ENCODE results near the gene WDR7.

WDR7 gene

GRCh38 chr18:56982766-56983165 is 331.6 kb downstream of the WDR7 start:
- DNase-seq: no peak
- H3K4me2 ChIP-seq (ENCODE audit: low read length, poor library complexity, severe bottlenecking): no peak overlapping the region

GRCh38 chr18:56983275-56983992 is 332.3 kb downstream of the WDR7 start:
- H2BK12ac ChIP-seq (ENCODE audit: low read length in 2 of 2): no peak overlapping the region
- no peak overlapping the region for H3K4me2 ChIP-seq (ENCODE audit: low read length, poor library complexity, severe bottlenecking)
- H2BK5ac ChIP-seq (ENCODE audit: low read depth, low read length, poor library complexity, severe bottlenecking): no peak overlapping the region
- no peak overlapping the region for H3K18ac ChIP-seq (ENCODE audit: low read depth in 1 of 2, low read length in 2 of 2)
- no peak overlapping the region for H3K23ac ChIP-seq (ENCODE audit: low read length in 2 of 2)
- H3K27ac ChIP-seq (ENCODE audit: low read length, poor library complexity, severe bottlenecking): no peak overlapping the region
- H2BK15ac ChIP-seq (ENCODE audit: low read depth, poor library complexity, severe bottlenecking): no peak overlapping the region
- H4K8ac ChIP-seq (ENCODE audit: low read length): no peak overlapping the region
- no peak overlapping the region for H2AFZ ChIP-seq (ENCODE audit: low read depth, low read length)
- no peak overlapping the region for H3K14ac ChIP-seq (ENCODE audit: low read length in 2 of 2)
- H3K36me3 ChIP-seq (ENCODE audit: control insufficient read depth in 1 of 2, insufficient read depth in 2 of 2, low read depth in 1 of 2, low read length in 2 of 2): no peaks in the 10 kb centered on the region
- no peak for DNase-seq
- no peak overlapping the region for H3K9ac ChIP-seq (ENCODE audit: low read length)
- no peak overlapping the region for H2AK5ac ChIP-seq (ENCODE audit: low read length, severe bottlenecking)
- no peaks in the 10 kb centered on the region for H3K27me3 ChIP-seq (ENCODE audit: control insufficient read depth in 1 of 2, insufficient read depth in 1 of 2, low read length in 2 of 2)
- H3K4me3 ChIP-seq (ENCODE audit: insufficient read depth in 1 of 2, low read depth in 1 of 2, low read length in 2 of 2): no peak overlapping the region
- H3K9me3 ChIP-seq (ENCODE audit: control insufficient read depth, low read length): no peaks in the 10 kb centered on the region
- H3K79me1 ChIP-seq (replicated peaks; ENCODE audit: low read length, poor library complexity, severe bottlenecking): no peaks in the 10 kb centered on the region
- no peak overlapping the region for H4K91ac ChIP-seq (ENCODE audit: low read length)
- no CpG with 5 or more reads among the region's 1 CpG for WGBS
- no peak overlapping the region for H2BK120ac ChIP-seq (ENCODE audit: low read depth, low read length)
- H3K4ac ChIP-seq (ENCODE audit: low read depth in 1 of 2, low read length in 2 of 2): no peak overlapping the region
- no peaks in the 10 kb centered on the region for H3K4me1 ChIP-seq (ENCODE audit: control insufficient read depth, insufficient read depth, low read depth, low read length)

More at GRCh38 chr18:56982766-56983165, 331.6 kb downstream of the WDR7 start:
- Histone ChIP-seq H2BK5ac (ENCODE audit: low read depth, low read length, poor library complexity, severe bottlenecking) (no peak overlapping the region), H2BK12ac (ENCODE audit: low read length in 2 of 2) (no peak overlapping the region), H3K23ac (ENCODE audit: low read length in 2 of 2) (no peak overlapping the region), H4K91ac (ENCODE audit: low read length) (no peak overlapping the region), H2AFZ (ENCODE audit: low read depth, low read length) (no peak overlapping the region), H3K4ac (ENCODE audit: low read depth in 1 of 2, low read length in 2 of 2) (no peak overlapping the region), H3K27me3 (ENCODE audit: control insufficient read depth in 1 of 2, insufficient read depth in 1 of 2, low read length in 2 of 2) (no peaks in the 10 kb centered on the region), H3K9me3 (ENCODE audit: control insufficient read depth, low read length) (no peaks in the 10 kb centered on the region), H3K79me1 (replicated peaks; ENCODE audit: low read length, poor library complexity, severe bottlenecking) (no peaks in the 10 kb centered on the region), H3K9ac (ENCODE audit: low read length) (no peak overlapping the region), H3K4me1 (ENCODE audit: control insufficient read depth, insufficient read depth, low read depth, low read length) (no peaks in the 10 kb centered on the region), H4K8ac (ENCODE audit: low read length) (no peak overlapping the region), H3K14ac (ENCODE audit: low read length in 2 of 2) (no peak overlapping the region), H3K18ac (ENCODE audit: low read depth in 1 of 2, low read length in 2 of 2) (no peak overlapping the region), H3K36me3 (ENCODE audit: control insufficient read depth in 1 of 2, insufficient read depth in 2 of 2, low read depth in 1 of 2, low read length in 2 of 2) (no peaks in the 10 kb centered on the region), H2BK120ac (ENCODE audit: low read depth, low read length) (no peak overlapping the region), H3K4me3 (ENCODE audit: insufficient read depth in 1 of 2, low read depth in 1 of 2, low read length in 2 of 2) (no peak overlapping the region), H2BK15ac (ENCODE audit: low read depth, poor library complexity, severe bottlenecking) (no peak overlapping the region), H2AK5ac (ENCODE audit: low read length, severe bottlenecking) (no peak overlapping the region), H3K27ac (ENCODE audit: low read length, poor library complexity, severe bottlenecking) (no peak overlapping the region)

GRCh38 chr18:56984731-56985130 is 333.6 kb downstream of the WDR7 start:
- H3K9ac ChIP-seq (ENCODE audit: low read length): no peak overlapping the region
- no peak overlapping the region for H2AFZ ChIP-seq (ENCODE audit: low read depth, low read length)
- H3K27ac ChIP-seq (ENCODE audit: low read length, poor library complexity, severe bottlenecking): no peak overlapping the region
- H2BK12ac ChIP-seq (ENCODE audit: low read length in 2 of 2): no peak overlapping the region
- no peak overlapping the region for H2BK120ac ChIP-seq (ENCODE audit: low read depth, low read length)
- no peak overlapping the region for H3K14ac ChIP-seq (ENCODE audit: low read length in 2 of 2)
- no peak overlapping the region for H3K4me2 ChIP-seq (ENCODE audit: low read length, poor library complexity, severe bottlenecking)
- no peak overlapping the region for H2AK5ac ChIP-seq (ENCODE audit: low read length, severe bottlenecking)
- no peak overlapping the region for H3K4me3 ChIP-seq (ENCODE audit: insufficient read depth in 1 of 2, low read depth in 1 of 2, low read length in 2 of 2)
- H2BK5ac ChIP-seq (ENCODE audit: low read depth, low read length, poor library complexity, severe bottlenecking): no peak overlapping the region
- no peak overlapping the region for H3K4ac ChIP-seq (ENCODE audit: low read depth in 1 of 2, low read length in 2 of 2)
- DNase-seq: no peak
- no peak overlapping the region for H2BK15ac ChIP-seq (ENCODE audit: low read depth, poor library complexity, severe bottlenecking)
- H3K9me3 ChIP-seq (ENCODE audit: control insufficient read depth, low read length): no peaks in the 10 kb centered on the region
- no peaks in the 10 kb centered on the region for H3K79me1 ChIP-seq (replicated peaks; ENCODE audit: low read length, poor library complexity, severe bottlenecking)
- H4K8ac ChIP-seq (ENCODE audit: low read length): no peak overlapping the region
- H3K27me3 ChIP-seq (ENCODE audit: control insufficient read depth in 1 of 2, insufficient read depth in 1 of 2, low read length in 2 of 2): no peaks in the 10 kb centered on the region
- WGBS: 100% methylated on average over 5 of the region's 5 CpGs
- no peak overlapping the region for H3K23ac ChIP-seq (ENCODE audit: low read length in 2 of 2)
- no peaks in the 10 kb centered on the region for H3K4me1 ChIP-seq (ENCODE audit: control insufficient read depth, insufficient read depth, low read depth, low read length)
- no peak overlapping the region for H3K18ac ChIP-seq (ENCODE audit: low read depth in 1 of 2, low read length in 2 of 2)
- no peak overlapping the region for H4K91ac ChIP-seq (ENCODE audit: low read length)
- no peaks in the 10 kb centered on the region for H3K36me3 ChIP-seq (ENCODE audit: control insufficient read depth in 1 of 2, insufficient read depth in 2 of 2, low read depth in 1 of 2, low read length in 2 of 2)

- no peaks in the 10 kb centered on the region for H3K4me1 ChIP-seq (ENCODE audit: control insufficient read depth, insufficient read depth, low read depth, low read length)
- no peak overlapping the region for H4K91ac ChIP-seq (ENCODE audit: low read length)
- H3K27me3 ChIP-seq (ENCODE audit: control insufficient read depth in 1 of 2, insufficient read depth in 1 of 2, low read length in 2 of 2): no peaks in the 10 kb centered on the region
- H2AK5ac ChIP-seq (ENCODE audit: low read length, severe bottlenecking): no peak overlapping the region
- H3K18ac ChIP-seq (ENCODE audit: low read depth in 1 of 2, low read length in 2 of 2): no peak overlapping the region
- H3K9ac ChIP-seq (ENCODE audit: low read length): no peak overlapping the region
- no peak overlapping the region for H2AFZ ChIP-seq (ENCODE audit: low read depth, low read length)
- H3K4ac ChIP-seq (ENCODE audit: low read depth in 1 of 2, low read length in 2 of 2): no peak overlapping the region
- no peaks in the 10 kb centered on the region for H3K9me3 ChIP-seq (ENCODE audit: control insufficient read depth, low read length)
- H2BK5ac ChIP-seq (ENCODE audit: low read depth, low read length, poor library complexity, severe bottlenecking): no peak overlapping the region
- no peak overlapping the region for H3K14ac ChIP-seq (ENCODE audit: low read length in 2 of 2)
- H2BK15ac ChIP-seq (ENCODE audit: low read depth, poor library complexity, severe bottlenecking): no peak overlapping the region
- H3K4me2 ChIP-seq (ENCODE audit: low read length, poor library complexity, severe bottlenecking): no peak overlapping the region
- no peak overlapping the region for H3K27ac ChIP-seq (ENCODE audit: low read length, poor library complexity, severe bottlenecking)
- H2BK12ac ChIP-seq (ENCODE audit: low read length in 2 of 2): no peak overlapping the region
- H3K36me3 ChIP-seq (ENCODE audit: control insufficient read depth in 1 of 2, insufficient read depth in 2 of 2, low read depth in 1 of 2, low read length in 2 of 2): no peaks in the 10 kb centered on the region
- no peak overlapping the region for H2BK120ac ChIP-seq (ENCODE audit: low read depth, low read length)
- H3K23ac ChIP-seq (ENCODE audit: low read length in 2 of 2): no peak overlapping the region
- no peak overlapping the region for H4K8ac ChIP-seq (ENCODE audit: low read length)
- DNase-seq: no peak
- WGBS: 94% methylated on average over 2 of the region's 2 CpGs
- no peak overlapping the region for H3K4me3 ChIP-seq (ENCODE audit: insufficient read depth in 1 of 2, low read depth in 1 of 2, low read length in 2 of 2)
- H3K79me1 ChIP-seq (replicated peaks; ENCODE audit: low read length, poor library complexity, severe bottlenecking): no peaks in the 10 kb centered on the region
Measured at GRCh38 chr18:56986829-56987228, 335.7 kb downstream of the WDR7 start.

Data from mesenchymal stem cell (in vitro differentiated cells and primary cell).